HCT116 (cell line): Measurements from ENCODE around the gene FNDC3B. TPM values are rescaled to one million over a fixed set of nuclear protein-coding genes. Genes with fewer than 3 reads are reported as not detected.

ENCODE experiments used
- ATAC-seq: fragments of 200-7000 bp; cut with Tn5 transposase; 2 replicates; pipeline ENCODE4 v1.9.1; 2020; ENCODE audit warnings: mild to moderate bottlenecking, moderate library complexity
- BruUV-seq: library from RNA; stranded (reverse); fragments of 400-500 nt; replicated peaks from 2 replicates; lab custom pipeline; 2021; lab: Mats Ljungman, UMichigan
- CTCF ChIA-PET: fragments of 300-600 bp; sonication (Branson Sonifier 250); formaldehyde crosslinking; loops from one replicate; lab custom pipeline; 2021; ENCODE audit warnings: antibody characterized with exemption; lab: Charles Lee
- POLR2A ChIA-PET: fragments of 300-600, 350-600 bp; sonication (Branson Sonifier 250); formaldehyde crosslinking; loops from one replicate; lab custom pipeline; 2021; ENCODE audit warnings: antibody characterized with exemption; lab: Charles Lee
- RAD21 ChIA-PET, 2 experiments: fragments of 300-600 bp; sonication (Branson Sonifier 250); formaldehyde crosslinking; loops; one replicate each; lab custom pipeline; 2023; ENCODE audit warnings: low total read pairs in 2 of 2; ENCODE audit not compliant: uncharacterized antibody in 2 of 2, unreplicated experiment in 2 of 2, low non-redundant PET in 1 of 2; lab: Charles Lee
- DNase-seq: peaks from one replicate; pipeline ENCODE4 v3.0.0-alpha.2; 2010; ENCODE audit warnings: low read depth, low spot score
- H2AFZ ChIP-seq: fragments of 200-600 bp; shearing (Covaris generic), sonication (generic); 2 replicates; pipeline ENCODE4 v1.6.1; 2017; ENCODE audit warnings: low read depth, mixed run types, mixed read lengths, antibody characterized with exemption, low read length; ENCODE audit not compliant: poor library complexity, severe bottlenecking
- H3K27ac ChIP-seq: 2 replicates; pipeline ENCODE4 v1.5.1; 2012; ENCODE audit warnings: low read depth, low read length
- H3K27me3 ChIP-seq: fragments of 200-600 bp; sonication (generic); 2 replicates; pipeline ENCODE4 v1.6.1; 2016; ENCODE audit warnings: mixed run types, low read length, mixed read lengths; ENCODE audit not compliant: insufficient read depth
- H3K36me3 ChIP-seq, 2 experiments: fragments of 200-500 bp in 1 of 2; fragments of 200-600 bp in 1 of 2; sonication (Bioruptor generic) in 1 of 2; sonication (generic) in 1 of 2; 2 replicates each; pipeline versions ENCODE4 v1.5.1 to v1.6.1; 2014 to 2016; ENCODE audit warnings: low read length in 2 of 2, inconsistent platforms in 1 of 2, mixed read lengths in 1 of 2, mixed run types in 1 of 2; ENCODE audit not compliant: insufficient read depth in 2 of 2, control insufficient read depth in 1 of 2
- H3K4me1 ChIP-seq, 2 experiments: fragments of 200-600 bp in 1 of 2; sonication (generic) in 1 of 2; 2 replicates each; pipeline versions ENCODE4 v1.5.1 to v1.6.1; 2012 to 2017; ENCODE audit warnings: low read length in 2 of 2, inconsistent platforms in 1 of 2, mild to moderate bottlenecking in 1 of 2, mixed read lengths in 1 of 2, mixed run types in 1 of 2, moderate library complexity in 1 of 2; ENCODE audit not compliant: insufficient read depth in 2 of 2, control insufficient read depth in 1 of 2
- H3K4me2 ChIP-seq: fragments of 200-600 bp; sonication (generic); 2 replicates; pipeline ENCODE4 v1.6.1; 2017; ENCODE audit warnings: mixed run types, low read length, mixed read lengths
- H3K4me3 ChIP-seq, 2 experiments: fragments of 200-600 bp in 1 of 2; sonication (generic) in 1 of 2; replicated peaks in 1 of 2; 2 replicates each; pipeline ENCODE4 v1.5.1; 2011 to 2016; ENCODE audit warnings: low read length in 2 of 2, control low read depth in 1 of 2, low read depth in 1 of 2, mild to moderate bottlenecking in 1 of 2, mixed read lengths in 1 of 2, mixed run types in 1 of 2
- H3K79me2 ChIP-seq: fragments of 200-600 bp; sonication (generic); 2 replicates; pipeline ENCODE4 v1.6.1; 2017; ENCODE audit warnings: mild to moderate bottlenecking, mixed run types, low read length, moderate library complexity, mixed read lengths; ENCODE audit not compliant: insufficient read depth
- H3K9ac ChIP-seq: fragments of 200-600 bp; sonication (generic); 2 replicates; pipeline ENCODE4 v1.6.1; 2016; ENCODE audit warnings: low read length, mixed read lengths
- H3K9me2 ChIP-seq: fragments of 200-600 bp; sonication (generic), shearing (Covaris generic); 2 replicates; pipeline ENCODE4 v1.6.1; 2017; ENCODE audit warnings: mixed run types, mild to moderate bottlenecking, moderate library complexity; ENCODE audit not compliant: insufficient read depth
- H3K9me3 ChIP-seq, 2 experiments: fragments of 200-500 bp in 1 of 2; fragments of 200-600 bp in 1 of 2; sonication (Bioruptor generic) in 1 of 2; sonication (generic) in 1 of 2; 2 replicates each; pipeline ENCODE4 v1.6.1; 2014 to 2017; ENCODE audit warnings: low read length in 2 of 2, mixed read lengths in 2 of 2, inconsistent platforms in 1 of 2, low read depth in 1 of 2, mild to moderate bottlenecking in 1 of 2, mixed run types in 1 of 2, moderate library complexity in 1 of 2; ENCODE audit not compliant: control insufficient read depth in 1 of 2, insufficient read depth in 1 of 2
- H4K20me1 ChIP-seq: fragments of 200-600 bp; sonication (generic), shearing (Covaris generic); 2 replicates; pipeline ENCODE4 v1.6.1; 2017; ENCODE audit warnings: mixed run types, mild to moderate bottlenecking, moderate library complexity; ENCODE audit not compliant: insufficient read depth
- CEBPB ChIP-seq: IDR thresholded peaks from 2 replicates; pipeline ENCODE4 v1.6.1; 2012; ENCODE audit warnings: low read depth
- CTCF ChIP-seq, 3 experiments: fragments of 200-600 bp in 1 of 3; sonication (generic) in 1 of 3; IDR thresholded peaks in 2 of 3; conservative IDR thresholded peaks in 1 of 3; 2 replicates each; pipeline ENCODE4 v1.5.1; 2012 to 2017; ENCODE audit warnings: low read depth in 2 of 3, low read length in 2 of 3, antibody characterized with exemption in 1 of 3, borderline replicate concordance in 1 of 3, control low read depth in 1 of 3, mild to moderate bottlenecking in 1 of 3, mixed read lengths in 1 of 3, mixed run types in 1 of 3, moderate library complexity in 1 of 3; ENCODE audit not compliant: insufficient read depth in 1 of 3
- ELF1 ChIP-seq: IDR thresholded peaks from 2 replicates; pipeline ENCODE4 v1.6.1; 2012; ENCODE audit warnings: low read depth, borderline replicate concordance
- EZH2 ChIP-seq: fragments of 200-600 bp; sonication (generic); IDR thresholded peaks from 2 replicates; pipeline ENCODE4 v1.6.1; 2017; ENCODE audit warnings: antibody characterized with exemption, mixed run types
- EZH2phosphoT487 ChIP-seq: fragments of 200-600 bp; IDR thresholded peaks from 2 replicates; pipeline ENCODE4 v1.6.1; 2018; ENCODE audit warnings: antibody characterized with exemption, borderline replicate concordance
- JUND ChIP-seq: IDR thresholded peaks from 2 replicates; pipeline ENCODE4 v1.6.1; 2012
- POLR2A ChIP-seq: IDR thresholded peaks from 2 replicates; pipeline ENCODE4 v1.7.0; 2011; ENCODE audit warnings: borderline replicate concordance; ENCODE audit not compliant: insufficient read depth, insufficient read length; ENCODE audit errors: extremely low read depth
- RAD21 ChIP-seq: IDR thresholded peaks from 2 replicates; pipeline ENCODE4 v1.6.1; 2012; ENCODE audit warnings: low read depth, mild to moderate bottlenecking
- SIN3A ChIP-seq: IDR thresholded peaks from 2 replicates; pipeline ENCODE4 v1.6.1; 2012; ENCODE audit warnings: low read depth
- SRF ChIP-seq: IDR thresholded peaks from 2 replicates; pipeline ENCODE4 v1.6.1; 2012; ENCODE audit warnings: low read depth
- YY1 ChIP-seq: IDR thresholded peaks from 2 replicates; pipeline ENCODE4 v1.6.1; 2011; ENCODE audit warnings: low read length, low read depth, moderate library complexity, mild to moderate bottlenecking; ENCODE audit not compliant: insufficient replicate concordance; ENCODE audit errors: extremely low read depth
- ZFX ChIP-seq: fragments of 450-650 bp; IDR thresholded peaks from 2 replicates; pipeline ENCODE4 v1.6.1; 2017
- intact Hi-C: fragments of 100-400 bp; cut with micrococcal nuclease; formaldehyde crosslinking; loops from 2 replicates; pipeline ENCODE4 v1.10.0; 2022
- total RNA-seq: library from RNA; stranded (reverse); gene quantifications from one replicate; pipeline ENCODE4 v1.2.1, GENCODE V29; 2021; ENCODE audit not compliant: unreplicated experiment
- TF ChIP-seq, protein P1 (sequence below): IDR thresholded peaks from 2 replicates; pipeline ENCODE4 v1.6.1; 2012
- TF ChIP-seq, protein P2 (sequence below): IDR thresholded peaks from 2 replicates; pipeline ENCODE4 v1.6.1; 2012; ENCODE audit warnings: low read depth

Gene FNDC3B
- total RNA-seq, 1 experiment from 2014 or later = 45.7 TPM

GRCh38 chr3:172365028-172365567, 325.7 kb downstream of the FNDC3B start:
- H3K27me3 ChIP-seq = no peaks in the 10 kb centered on the region
- H4K20me1 ChIP-seq = no peaks in the 10 kb centered on the region
- H3K9me2 ChIP-seq = no peaks in the 10 kb centered on the region
- H3K9ac ChIP-seq = no peak overlapping the region
- no peak overlapping the region for H3K4me2 ChIP-seq
- no peak overlapping the region for H3K4me3 ChIP-seq
- DNase-seq (no peak), ATAC-seq (no peak)
- TF ChIP-seq, protein P1, sequence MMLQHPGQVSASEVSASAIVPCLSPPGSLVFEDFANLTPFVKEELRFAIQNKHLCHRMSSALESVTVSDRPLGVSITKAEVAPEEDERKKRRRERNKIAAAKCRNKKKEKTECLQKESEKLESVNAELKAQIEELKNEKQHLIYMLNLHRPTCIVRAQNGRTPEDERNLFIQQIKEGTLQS = no peak
- no peaks in the 10 kb centered on the region for H3K79me2 ChIP-seq
- no peaks in the 10 kb centered on the region for H3K9me3 ChIP-seq
- H3K36me3 ChIP-seq = no peaks in the 10 kb centered on the region; a peak in 1 of 4 replicates
- H3K27ac ChIP-seq = no peak overlapping the region
- BruUV-seq = no TSS peak
- ChIA-PET CTCF (no interaction called here), POLR2A (no interaction called here), RAD21 (no interaction called here)
- no peak overlapping the region for H2AFZ ChIP-seq
- intact Hi-C loops = no loop called here
- H3K4me1 ChIP-seq = no peaks in the 10 kb centered on the region

DNA sequence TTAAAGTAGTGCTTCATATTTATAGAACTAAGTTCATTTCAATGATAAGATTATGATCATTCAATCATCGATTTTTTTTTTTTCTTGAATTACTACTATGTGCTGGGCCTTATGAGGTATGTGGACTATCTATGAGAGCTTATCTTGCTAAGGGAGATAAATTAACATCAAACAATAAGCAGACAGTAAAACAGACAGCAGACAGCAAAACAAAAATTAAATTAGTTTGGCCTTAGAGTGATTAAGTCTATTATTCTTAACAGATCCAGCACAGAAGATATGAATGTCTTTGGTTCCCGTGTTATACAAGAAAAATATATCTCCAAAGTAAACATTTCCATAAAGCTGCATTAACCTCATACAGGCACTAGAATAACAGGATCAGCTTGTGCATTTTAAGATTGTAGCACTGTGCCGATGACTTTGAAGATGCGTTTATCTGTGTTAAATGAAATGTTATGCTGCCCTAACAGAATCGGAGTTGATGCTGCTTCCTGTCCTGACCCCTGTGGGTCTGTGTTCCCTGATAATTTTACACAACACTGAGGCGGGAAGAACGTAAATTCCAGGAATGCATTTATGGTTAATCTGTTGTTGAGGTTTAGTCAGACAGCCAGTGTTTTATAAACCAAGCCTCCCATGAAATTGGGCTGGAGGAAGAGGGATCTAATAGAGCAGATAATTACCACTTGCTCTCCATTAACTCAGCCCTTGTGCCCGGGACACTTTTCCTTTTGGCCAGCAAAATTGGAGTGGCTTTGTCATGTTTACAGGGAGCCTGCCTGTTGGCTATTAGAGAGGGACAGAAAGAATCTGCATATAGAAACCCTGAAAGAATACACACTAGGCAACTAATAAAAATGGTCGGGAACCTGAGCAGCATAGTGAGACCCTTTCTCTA, 328.1 kb downstream of the FNDC3B start:
- DNase-seq = no peak
- Histone ChIP-seq H3K4me1 (no peaks in the 10 kb centered on the region), H2AFZ (no peak overlapping the region), H3K27ac (no peak overlapping the region), H3K4me3 (no peak overlapping the region), H3K9me2 (no peaks in the 10 kb centered on the region), H3K27me3 (no peaks in the 10 kb centered on the region), H3K79me2 (no peaks in the 10 kb centered on the region)
- no peak for ATAC-seq
- CTCF ChIA-PET = interaction anchor here (1.6 kb wide), 1 partner anchor 35 kb away, joined by 5 read pairs; no protein-coding TSS in a partner anchor
- BruUV-seq = no TSS peak
- no peak for TF ChIP-seq ZFX
- TF ChIP-seq SIN3A = no peak
- no peak for TF ChIP-seq CTCF (IDR thresholded peaks at IDR 0.05 in 2 of 3, conservative IDR thresholded peaks at IDR 0.05 in 1 of 3; ENCODE audit: borderline replicate concordance in 1 of 3, insufficient read depth in 1 of 3, low read depth in 2 of 3, low read length in 2 of 3)
- TF ChIP-seq ELF1 = no peak
- TF ChIP-seq EZH2 = no peak
- TF ChIP-seq SRF = no peak
- TF ChIP-seq, protein P2, sequence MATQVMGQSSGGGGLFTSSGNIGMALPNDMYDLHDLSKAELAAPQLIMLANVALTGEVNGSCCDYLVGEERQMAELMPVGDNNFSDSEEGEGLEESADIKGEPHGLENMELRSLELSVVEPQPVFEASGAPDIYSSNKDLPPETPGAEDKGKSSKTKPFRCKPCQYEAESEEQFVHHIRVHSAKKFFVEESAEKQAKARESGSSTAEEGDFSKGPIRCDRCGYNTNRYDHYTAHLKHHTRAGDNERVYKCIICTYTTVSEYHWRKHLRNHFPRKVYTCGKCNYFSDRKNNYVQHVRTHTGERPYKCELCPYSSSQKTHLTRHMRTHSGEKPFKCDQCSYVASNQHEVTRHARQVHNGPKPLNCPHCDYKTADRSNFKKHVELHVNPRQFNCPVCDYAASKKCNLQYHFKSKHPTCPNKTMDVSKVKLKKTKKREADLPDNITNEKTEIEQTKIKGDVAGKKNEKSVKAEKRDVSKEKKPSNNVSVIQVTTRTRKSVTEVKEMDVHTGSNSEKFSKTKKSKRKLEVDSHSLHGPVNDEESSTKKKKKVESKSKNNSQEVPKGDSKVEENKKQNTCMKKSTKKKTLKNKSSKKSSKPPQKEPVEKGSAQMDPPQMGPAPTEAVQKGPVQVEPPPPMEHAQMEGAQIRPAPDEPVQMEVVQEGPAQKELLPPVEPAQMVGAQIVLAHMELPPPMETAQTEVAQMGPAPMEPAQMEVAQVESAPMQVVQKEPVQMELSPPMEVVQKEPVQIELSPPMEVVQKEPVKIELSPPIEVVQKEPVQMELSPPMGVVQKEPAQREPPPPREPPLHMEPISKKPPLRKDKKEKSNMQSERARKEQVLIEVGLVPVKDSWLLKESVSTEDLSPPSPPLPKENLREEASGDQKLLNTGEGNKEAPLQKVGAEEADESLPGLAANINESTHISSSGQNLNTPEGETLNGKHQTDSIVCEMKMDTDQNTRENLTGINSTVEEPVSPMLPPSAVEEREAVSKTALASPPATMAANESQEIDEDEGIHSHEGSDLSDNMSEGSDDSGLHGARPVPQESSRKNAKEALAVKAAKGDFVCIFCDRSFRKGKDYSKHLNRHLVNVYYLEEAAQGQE = no peak
- TF ChIP-seq YY1 = no peak
- TF ChIP-seq POLR2A = no peak
- TF ChIP-seq EZH2phosphoT487 = no peak
- TF ChIP-seq JUND = no peak
- no peak for TF ChIP-seq CEBPB
- no peak for TF ChIP-seq RAD21
- TF ChIP-seq, all 23 proteins: peak for 0
- ChIA-PET POLR2A (no interaction called here), RAD21 (no interaction called here)
- H4K20me1 ChIP-seq = no peaks in the 10 kb centered on the region
- H3K9me3 ChIP-seq = no peaks in the 10 kb centered on the region
- intact Hi-C loops = no loop called here
- no peak overlapping the region for H3K9ac ChIP-seq
- H3K4me2 ChIP-seq = no peak overlapping the region
- H3K36me3 ChIP-seq = no peaks in the 10 kb centered on the region; a peak in 1 of 4 replicates
